HepG2 (cell line): ENCODE data around the gene SBNO2. TPM values are rescaled to one million over a fixed set of nuclear protein-coding genes. Genes with fewer than 3 reads are reported as not detected.

Experiments
- DMTF1 ChIP-seq: sonication (generic); formaldehyde crosslinking; IDR thresholded peaks from 2 replicates; pipeline ENCODE4 v1.4.0; 2020; ENCODE audit warnings: mild to moderate bottlenecking, missing genetic modification reagents
- GABPB1 ChIP-seq: IDR thresholded peaks from 2 replicates; pipeline ENCODE4 v1.6.1; 2016; ENCODE audit warnings: mild to moderate bottlenecking, missing genetic modification reagents, moderate library complexity, missing compliant biosample characterization
- JUND ChIP-seq: sonication (generic); formaldehyde crosslinking; IDR thresholded peaks from 2 replicates; pipeline ENCODE4 v1.8.0; 2022; ENCODE audit warnings: mild to moderate bottlenecking, missing genetic modification reagents
- KDM2A ChIP-seq: sonication (generic); formaldehyde crosslinking; IDR thresholded peaks from 2 replicates; pipeline ENCODE4 v1.4.0; 2020; ENCODE audit warnings: low read depth, missing genetic modification reagents, borderline replicate concordance
- NR2F1 ChIP-seq, 2 experiments: fragments of 450-650 bp in 1 of 2; formaldehyde crosslinking in 1 of 2; IDR thresholded peaks; 2 replicates each; pipeline versions ENCODE4 v1.5.0 to v1.6.1; 2016 to 2020; ENCODE audit warnings: mild to moderate bottlenecking in 1 of 2, missing compliant biosample characterization in 1 of 2, missing genetic modification reagents in 1 of 2, moderate library complexity in 1 of 2
- polyA plus RNA-seq, 8 experiments: library from polyadenylated mRNA; depleted of rRNA in 3 of 8; stranded (reverse) in 7 of 8; unstranded in 1 of 8; fragments of >200 nt; fragmentation: Illumina TruSeq in 4 of 8; extraction: Trizol in 4 of 8; gene quantifications; 2 replicates each; pipeline versions ENCODE4 v1.2.1 to v1.2.3, GENCODE V29; 2011 to 2016; ENCODE audit warnings: low read depth in 4 of 8, missing spikeins in 1 of 8, mixed read lengths in 1 of 8; ENCODE audit not compliant: insufficient read depth in 1 of 8
- total RNA-seq, 5 experiments: library from RNA; depleted of rRNA; stranded (reverse); fragments of >200 nt; fragmentation: Illumina TruSeq; extraction: Trizol; gene quantifications; 2 replicates each; pipeline ENCODE4 v1.2.3, GENCODE V29; 2016; ENCODE audit warnings: low read depth in 1 of 5
- TF ChIP-seq, protein P1 (sequence below): sonication (generic); formaldehyde crosslinking; IDR thresholded peaks from 2 replicates; pipeline ENCODE4 v1.5.1; 2020; ENCODE audit warnings: mild to moderate bottlenecking, missing genetic modification reagents, moderate library complexity

Gene SBNO2
- total and polyA plus RNA-seq, 2 of the 13 experiments (the other 11 are each of a cell fraction or from before 2014, with no cell fraction given) = 8.6 to 10.4 TPM

GRCh38 chr19:1168572-1169410 lies 5.3 kb downstream of the SBNO2 start (continued):
- no peak for TF ChIP-seq DMTF1 (CRISPR knock-in tag)
- TF ChIP-seq KDM2A = peak; percentile 17; the same call in 1 of the 2 replicates
- TF ChIP-seq, protein P1, sequence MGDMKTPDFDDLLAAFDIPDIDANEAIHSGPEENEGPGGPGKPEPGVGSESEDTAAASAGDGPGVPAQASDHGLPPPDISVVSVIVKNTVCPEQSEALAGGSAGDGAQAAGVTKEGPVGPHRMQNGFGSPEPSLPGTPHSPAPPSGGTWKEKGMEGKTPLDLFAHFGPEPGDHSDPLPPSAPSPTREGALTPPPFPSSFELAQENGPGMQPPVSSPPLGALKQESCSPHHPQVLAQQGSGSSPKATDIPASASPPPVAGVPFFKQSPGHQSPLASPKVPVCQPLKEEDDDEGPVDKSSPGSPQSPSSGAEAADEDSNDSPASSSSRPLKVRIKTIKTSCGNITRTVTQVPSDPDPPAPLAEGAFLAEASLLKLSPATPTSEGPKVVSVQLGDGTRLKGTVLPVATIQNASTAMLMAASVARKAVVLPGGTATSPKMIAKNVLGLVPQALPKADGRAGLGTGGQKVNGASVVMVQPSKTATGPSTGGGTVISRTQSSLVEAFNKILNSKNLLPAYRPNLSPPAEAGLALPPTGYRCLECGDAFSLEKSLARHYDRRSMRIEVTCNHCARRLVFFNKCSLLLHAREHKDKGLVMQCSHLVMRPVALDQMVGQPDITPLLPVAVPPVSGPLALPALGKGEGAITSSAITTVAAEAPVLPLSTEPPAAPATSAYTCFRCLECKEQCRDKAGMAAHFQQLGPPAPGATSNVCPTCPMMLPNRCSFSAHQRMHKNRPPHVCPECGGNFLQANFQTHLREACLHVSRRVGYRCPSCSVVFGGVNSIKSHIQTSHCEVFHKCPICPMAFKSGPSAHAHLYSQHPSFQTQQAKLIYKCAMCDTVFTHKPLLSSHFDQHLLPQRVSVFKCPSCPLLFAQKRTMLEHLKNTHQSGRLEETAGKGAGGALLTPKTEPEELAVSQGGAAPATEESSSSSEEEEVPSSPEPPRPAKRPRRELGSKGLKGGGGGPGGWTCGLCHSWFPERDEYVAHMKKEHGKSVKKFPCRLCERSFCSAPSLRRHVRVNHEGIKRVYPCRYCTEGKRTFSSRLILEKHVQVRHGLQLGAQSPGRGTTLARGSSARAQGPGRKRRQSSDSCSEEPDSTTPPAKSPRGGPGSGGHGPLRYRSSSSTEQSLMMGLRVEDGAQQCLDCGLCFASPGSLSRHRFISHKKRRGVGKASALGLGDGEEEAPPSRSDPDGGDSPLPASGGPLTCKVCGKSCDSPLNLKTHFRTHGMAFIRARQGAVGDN (CRISPR knock-in tag) = peak; percentile 86
- peak in 1 of 2 experiments; percentile 26; a peak in 1 of 4 replicates for TF ChIP-seq NR2F1 (CRISPR knock-in tag; IDR thresholded peaks at IDR 0.05)
- 0 out of 2 replicates have a peak, but pooled peaks have one; percentile 28 for TF ChIP-seq JUND (CRISPR knock-in tag)
- peak; percentile 16; the same call in 1 of the 2 replicates for TF ChIP-seq GABPB1 (CRISPR knock-in tag)
